Amniotic epithelial cell (primary cell): ENCODE results near the gene ADGRD1.

Experiments
- DNase-seq: peaks from one replicate; pipeline ENCODE4 v3.0.0-alpha.2; 2010; ENCODE audit warnings: low read depth

Gene ADGRD1

DNA sequence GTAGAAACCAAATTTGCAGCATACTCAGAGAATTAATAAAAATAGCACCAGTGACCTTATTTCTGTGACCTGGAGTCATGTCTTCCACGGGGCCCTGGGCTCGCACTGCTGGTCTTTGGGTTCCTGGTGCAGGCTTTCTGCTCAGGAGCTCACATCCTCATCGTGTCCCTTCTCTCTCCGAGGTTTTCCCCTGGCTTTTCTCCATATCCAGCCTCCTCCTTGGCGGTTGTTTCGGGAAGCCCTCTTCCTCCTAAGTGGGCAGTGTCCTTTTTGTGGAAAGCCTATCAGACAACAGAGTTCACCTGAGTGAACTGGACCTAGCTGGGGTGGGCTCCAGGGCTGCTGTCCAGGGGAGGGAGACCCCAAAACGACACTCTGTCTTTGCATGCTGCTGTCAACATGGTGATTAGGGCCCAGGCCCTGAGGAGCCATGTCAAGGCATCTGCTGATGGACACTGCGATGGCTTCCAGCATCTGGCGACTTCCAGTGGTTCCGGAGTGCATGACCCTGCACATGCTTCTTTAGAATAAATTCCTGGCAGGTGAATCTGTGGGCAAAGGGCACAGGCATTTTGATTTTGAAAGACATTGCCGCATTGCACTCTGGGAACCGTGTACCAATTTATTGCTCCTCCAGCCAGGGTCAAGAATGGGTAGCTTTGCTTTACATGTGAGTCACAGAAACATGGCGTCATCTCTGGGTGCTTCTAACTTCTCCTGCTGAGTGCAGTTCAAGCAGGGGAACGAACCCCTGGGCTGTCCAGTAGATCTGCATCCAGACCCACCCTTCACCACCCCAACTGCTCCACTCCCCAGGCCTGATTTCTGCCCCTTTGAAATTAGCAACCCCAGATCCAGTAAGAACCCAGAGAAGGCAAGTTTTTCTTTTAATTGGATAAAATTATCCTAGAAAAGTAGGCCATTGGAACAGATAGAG is 136.8 kb downstream of the ADGRD1 start:
- DNase-seq = no peak

- DNase-seq = no peak
Observed at GRCh38 chr12:131091413-131091975, 137.8 kb downstream of the ADGRD1 start.

GRCh38 chr12:131091976-131092691 is 138.4 kb downstream of the ADGRD1 start:
- DNase-seq = no peak

GRCh38 chr12:131092901-131093603 is 139.3 kb downstream of the ADGRD1 start:
- DNase-seq = no peak

DNA sequence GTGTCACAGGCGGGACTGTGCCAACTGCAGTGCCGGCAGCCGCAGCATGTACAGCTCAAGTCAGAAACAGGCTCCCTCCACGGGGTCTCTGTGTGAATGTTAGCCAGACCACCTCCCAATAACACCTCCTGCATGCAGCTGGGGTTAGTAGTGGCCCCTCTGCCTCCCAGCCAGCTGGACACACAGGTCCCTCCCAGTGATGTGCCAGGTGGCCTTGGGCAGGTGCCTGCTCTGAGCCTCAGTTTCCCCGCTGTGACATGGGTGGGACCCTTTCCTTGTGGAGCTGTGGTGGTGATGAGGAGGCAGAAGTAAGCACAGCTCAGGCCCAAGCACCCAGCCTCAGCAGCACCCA is 139.9 kb downstream of the ADGRD1 start:
- DNase-seq = no peak

- DNase-seq = no peak
Observed at GRCh38 chr12:131093971-131094830, 140.5 kb downstream of the ADGRD1 start.

DNA sequence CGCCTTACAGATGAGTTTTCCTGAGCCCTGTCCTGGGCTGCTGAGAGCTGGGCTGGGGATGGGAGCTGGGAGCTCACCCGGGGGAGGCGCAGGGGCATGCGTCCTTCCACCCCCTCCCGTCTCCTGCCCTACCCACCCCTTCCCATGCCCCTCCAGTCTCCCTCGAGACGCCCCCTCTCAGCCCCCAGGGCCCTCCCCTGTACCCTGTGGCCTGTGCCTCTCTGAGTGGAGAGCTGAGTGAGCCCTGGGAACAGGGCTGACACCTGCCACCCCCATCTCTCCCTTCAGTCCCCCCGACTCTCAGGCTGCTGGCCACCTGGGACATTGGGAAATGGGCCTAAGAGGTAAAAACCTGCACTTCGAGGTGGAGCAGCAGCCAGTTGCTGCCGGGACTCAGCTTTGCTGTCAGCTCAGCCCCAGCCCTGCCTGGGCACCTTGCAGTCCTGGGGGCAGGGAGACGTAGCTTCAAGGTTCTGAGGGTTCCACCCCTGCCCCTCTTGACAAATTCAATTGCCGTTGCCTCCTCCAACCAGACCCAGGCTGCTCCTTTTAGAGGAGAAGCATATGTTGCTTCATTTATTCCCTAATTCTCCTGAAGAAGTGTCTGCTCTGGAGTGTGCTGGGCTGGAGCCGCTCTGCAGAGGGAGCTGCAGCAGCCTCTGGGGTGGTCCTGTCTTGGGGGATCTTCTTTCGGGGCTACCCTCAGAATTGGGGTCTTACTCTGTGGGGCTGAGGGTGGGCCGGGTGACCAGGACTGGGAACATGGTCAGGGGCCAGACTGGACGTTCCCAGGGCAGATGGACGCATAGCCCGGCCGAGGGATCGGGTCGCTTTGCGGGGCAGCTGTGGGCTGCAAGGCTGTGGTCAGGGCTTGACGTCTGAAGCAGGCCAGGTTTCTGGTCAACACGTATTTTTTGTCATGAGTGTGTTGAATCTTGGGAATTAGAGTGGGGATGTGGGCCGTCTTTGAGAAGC is 141.4 kb downstream of the ADGRD1 start:
- DNase-seq = no peak

DNA sequence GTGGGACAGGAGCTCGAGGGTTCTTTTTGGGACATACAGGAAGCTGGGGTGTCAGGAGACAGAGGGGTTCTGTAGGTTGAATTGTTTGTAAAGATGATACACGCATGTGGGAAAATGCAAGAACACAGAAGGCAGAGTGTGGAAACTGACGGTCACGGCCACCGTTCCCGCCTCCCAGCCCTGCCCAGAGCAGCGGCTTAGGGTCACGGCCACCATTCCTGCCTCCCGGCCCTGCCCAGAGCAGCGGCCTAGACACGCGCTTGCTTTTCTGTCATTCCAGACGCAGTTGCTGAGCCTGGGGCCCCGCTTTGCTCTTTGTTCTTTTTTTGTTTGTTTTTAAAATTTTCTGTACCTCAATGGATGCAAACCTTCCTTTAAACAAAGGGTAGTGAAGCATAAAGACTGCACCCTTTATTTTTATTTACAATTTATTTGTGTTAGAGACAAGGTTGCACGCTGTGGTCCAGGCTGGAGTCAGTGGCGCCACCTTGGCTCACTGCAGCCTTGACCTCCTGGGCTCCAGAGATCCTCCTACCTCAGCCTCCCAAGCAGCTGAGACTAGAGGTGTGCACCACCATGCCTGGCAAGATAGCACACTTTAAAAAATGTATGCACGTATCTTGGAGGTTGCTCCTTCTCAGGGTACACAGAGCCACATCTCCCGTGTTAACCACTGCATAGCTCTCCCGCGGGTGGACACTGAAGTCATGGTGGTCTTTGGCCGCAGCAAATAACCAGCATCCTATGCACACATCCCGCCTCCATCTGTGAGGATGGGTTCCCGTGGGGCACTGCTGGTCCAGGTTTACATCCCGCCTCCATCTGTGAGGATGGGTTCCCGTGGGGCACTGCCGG is 142.3 kb downstream of the ADGRD1 start:
- no peak for DNase-seq

GRCh38 chr12:131096681-131097181 is 143.0 kb downstream of the ADGRD1 start:
- no peak for DNase-seq

DNA sequence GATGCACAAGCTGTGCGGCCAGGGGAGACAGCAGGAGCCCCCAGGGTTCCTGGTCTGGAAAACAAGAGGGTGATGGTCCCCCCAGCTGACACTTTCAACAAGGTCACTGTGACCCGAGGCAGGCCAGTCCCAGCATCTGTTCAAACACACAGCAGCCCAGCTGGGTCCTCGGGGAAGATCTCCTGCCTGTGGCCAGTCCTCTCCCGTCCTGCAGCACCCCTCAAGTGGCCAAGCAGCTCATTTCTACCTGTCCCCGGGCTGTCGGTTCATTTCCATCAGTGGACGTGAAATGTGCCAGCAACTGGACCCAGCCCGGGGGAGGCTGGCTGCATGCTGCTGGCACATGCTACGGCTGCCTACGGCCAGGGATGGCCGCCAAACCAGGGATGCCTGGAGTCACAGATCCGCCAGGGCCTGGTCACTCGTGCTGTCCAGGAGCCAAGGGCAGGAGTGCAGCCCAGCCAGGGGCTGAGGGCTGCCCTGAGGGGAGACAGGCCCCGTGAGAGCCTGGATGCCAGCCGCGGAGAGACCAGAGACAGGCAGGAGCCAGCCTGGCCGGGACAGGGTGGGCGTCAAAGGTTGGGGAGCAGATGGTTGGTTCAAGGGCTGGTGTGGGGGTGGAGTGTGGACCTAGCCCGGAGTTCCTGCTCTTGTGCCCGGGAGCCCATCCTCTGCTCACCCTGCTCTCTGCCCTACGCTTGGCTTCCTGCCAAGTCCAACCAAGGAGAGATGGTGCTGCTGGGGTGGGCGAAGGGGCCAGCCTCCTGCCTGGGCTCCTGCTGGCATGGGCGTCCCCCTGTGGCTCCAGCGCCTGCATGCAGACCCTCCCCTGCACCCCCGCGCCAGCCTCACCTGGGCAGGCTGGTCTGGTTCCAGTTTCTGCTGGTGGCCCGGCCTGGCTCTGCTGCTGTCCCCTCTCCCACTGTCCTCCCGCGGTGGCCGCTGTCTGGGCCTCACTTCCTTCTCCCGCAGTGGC is 143.8 kb downstream of the ADGRD1 start:
- DNase-seq = no peak

DNA sequence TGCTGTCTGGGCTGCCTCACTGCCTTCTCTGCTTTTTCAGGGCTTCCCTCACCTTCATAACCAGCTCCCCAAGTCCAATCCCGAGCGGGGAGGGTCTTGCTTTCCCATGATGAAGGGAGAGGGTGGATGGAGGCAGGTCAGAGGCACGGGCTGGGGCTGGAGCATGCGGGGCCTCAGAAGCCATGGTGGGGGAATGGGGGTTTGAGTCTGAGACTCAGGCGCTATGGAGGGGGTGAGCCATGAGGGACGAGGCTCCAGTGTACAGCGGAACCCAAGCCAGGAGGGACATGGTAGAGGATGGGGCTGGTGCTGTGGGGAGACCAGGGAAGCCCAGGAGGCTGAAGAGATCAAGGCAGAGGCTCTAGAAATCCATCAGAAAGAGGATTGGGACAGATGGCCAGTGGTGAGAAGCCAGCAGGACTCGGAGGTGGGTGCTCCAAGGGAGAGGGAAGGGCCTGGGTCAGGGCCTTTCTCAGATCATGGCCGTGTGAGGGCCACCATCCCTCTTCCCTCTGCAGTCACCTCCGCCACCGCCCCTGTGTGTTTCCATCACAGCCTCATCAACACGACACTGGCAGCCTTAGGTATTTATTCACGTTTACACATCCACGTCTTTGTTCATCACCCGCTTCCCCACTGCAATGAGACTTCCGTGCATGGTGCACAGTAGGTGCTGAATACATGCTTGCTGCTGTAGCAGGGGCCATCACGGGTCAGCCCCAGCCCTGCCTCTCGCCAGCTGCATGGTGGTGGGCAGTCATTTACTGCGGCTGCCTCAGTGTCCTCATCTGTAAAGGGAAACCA is 144.7 kb downstream of the ADGRD1 start:
- no peak for DNase-seq

DNA sequence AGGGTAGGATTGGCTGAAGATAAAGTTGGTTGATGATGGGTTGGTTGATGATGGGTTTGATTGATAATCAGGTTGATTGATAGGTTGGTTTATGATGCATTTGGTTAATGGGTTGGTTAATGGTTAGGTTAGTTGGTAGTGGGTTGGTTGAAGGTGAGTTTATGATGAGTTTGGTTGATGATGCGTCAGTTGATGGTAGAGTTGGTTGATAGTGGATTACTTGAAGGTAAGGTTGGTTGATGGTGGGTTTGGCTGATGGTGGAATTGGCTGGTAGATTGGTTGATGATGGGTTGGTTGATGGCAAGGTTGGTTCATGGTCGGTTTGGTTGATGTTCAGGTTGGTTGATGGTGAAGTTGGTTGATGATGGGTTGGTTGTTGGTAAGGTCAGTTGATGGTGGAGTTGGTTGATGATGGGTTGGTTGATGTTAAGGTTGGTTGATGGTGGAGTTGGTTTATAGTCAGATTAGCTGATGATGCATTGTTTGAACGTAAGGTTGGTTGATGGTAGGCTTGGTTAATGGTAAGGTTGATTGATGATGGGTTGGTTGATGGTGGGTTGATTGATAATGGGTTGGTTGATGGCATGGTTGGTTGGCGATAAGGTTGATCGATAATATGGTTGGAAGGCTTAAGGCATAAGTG is 146.4 kb downstream of the ADGRD1 start:
- DNase-seq = no peak

GRCh38 chr12:131101006-131101405 is 147.3 kb downstream of the ADGRD1 start:
- DNase-seq = no peak

DNA sequence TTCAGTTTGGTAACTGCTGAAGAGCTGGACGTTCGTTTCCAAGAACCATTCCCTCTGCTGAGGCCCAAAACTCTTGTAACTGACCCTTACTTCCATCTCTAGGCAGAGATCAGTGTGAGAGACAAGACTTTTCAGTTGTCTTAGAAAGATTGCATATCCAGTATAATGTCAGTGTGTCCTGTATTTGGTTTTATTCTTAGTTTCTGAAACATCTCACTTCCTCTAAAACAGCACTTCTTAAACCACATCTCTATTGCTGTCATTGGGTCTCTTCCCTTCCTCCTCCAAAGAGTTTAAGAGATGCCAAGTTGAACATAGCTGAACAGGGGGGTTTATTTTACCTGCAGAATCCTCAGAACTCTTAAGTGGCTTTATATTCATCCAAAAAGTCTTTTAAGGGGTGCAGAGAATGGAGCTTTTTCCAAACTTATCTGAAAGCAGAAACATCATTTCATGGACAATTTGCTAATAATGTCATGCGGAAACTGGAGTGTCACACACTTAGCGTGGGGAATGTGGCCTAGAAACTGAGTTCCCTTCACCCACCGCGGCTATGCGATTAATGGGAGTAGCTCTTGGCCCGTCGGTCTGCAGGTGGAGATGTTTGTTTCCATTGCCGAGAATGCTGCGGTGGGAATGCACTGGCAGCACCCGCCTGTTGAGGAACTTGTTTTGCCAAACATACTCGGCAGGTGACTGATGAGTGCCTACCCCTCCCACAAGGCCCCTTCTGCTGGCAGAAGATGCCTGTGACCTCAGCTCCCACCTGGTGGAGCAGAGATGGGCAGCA is 148.2 kb downstream of the ADGRD1 start:
- DNase-seq = no peak

- no peak for DNase-seq
Observed at GRCh38 chr12:131102493-131102931, 148.8 kb downstream of the ADGRD1 start.
